GM21515 (cell line): Measurements from ENCODE around the gene CCDC102A.

ENCODE experiments used
- ATAC-seq: cut with Tn5 transposase; IDR thresholded peaks from one replicate; pipeline ENCODE4 v1.9.1; 2021; ENCODE audit not compliant: unreplicated experiment

CCDC102A gene

DNA sequence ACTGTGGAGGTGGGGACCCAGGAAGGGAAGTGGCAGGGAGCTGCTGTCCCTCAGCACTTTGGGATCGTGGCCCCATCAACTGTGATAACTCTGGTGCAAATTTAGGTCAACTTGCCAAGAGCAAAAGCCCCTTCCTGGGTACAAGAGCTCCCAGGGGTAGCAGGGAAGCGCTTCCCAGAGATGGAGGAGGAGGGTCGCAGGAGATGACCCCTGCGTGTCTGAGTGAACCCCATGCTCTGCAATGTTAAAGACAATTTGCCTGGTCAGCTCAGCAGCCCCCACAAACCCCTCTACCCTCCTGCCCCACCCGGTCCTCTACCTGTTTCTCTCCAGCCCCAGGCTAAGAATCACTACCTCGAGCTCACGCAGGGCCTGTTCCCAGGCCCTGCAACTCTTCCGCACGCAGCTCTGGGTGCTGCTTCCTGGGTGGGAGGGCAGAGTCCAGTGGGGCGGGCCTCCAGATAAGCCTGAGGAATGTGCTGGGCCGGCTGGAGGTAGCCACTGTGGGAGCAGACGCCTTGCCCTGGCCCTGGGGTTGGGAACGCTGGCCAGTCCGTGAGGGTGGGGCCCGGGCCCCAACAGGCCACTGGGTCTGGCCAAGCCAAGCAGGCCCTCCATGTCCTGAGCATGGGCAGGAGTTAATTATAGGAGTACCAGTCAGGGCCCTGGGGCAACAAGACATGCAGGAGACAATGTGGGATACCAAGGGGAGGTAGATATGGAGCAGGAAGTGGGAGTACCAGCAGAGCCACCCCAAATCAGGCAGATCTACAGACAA is 56.2 kb downstream of the CCDC102A start:
- ATAC-seq = no peak

DNA sequence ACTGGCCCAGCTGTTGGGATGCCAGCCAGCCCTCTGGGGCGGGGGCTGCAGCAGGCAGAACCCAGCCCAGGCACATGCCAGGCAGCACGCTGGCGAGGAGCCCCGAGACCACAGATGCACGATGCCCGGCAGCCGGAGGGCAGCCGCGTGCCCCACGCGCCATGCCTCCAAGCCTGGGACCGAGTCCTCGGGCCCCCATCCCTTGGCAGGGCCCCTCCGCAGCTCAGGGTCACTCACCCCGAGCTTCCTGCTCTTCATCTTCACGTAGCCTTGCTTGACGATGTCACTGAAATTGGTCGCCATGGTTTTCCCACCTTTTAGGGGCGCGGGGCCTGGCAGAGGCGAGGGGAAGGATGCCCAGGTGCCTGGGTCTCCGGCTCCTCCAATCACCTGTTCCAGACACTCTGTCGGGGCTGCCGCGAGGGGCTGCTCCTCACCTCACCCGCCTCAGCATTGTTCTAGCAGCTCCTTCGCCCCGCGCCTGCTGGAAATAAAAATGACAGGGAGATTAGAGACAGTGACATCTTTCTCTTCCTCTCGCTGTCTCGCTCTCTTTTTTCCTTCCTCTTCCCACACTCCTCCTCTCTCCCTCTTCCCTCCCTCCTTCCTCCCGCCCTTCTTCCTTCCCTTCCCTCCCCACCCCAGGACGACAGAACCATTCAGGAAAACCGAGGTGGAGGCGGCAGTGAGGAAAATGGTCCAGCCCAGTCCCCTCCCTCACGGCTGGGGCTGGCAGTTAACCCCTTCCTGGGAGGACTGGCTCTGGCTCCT is 57.0 kb downstream of the CCDC102A start:
- ATAC-seq = no peak

DNA sequence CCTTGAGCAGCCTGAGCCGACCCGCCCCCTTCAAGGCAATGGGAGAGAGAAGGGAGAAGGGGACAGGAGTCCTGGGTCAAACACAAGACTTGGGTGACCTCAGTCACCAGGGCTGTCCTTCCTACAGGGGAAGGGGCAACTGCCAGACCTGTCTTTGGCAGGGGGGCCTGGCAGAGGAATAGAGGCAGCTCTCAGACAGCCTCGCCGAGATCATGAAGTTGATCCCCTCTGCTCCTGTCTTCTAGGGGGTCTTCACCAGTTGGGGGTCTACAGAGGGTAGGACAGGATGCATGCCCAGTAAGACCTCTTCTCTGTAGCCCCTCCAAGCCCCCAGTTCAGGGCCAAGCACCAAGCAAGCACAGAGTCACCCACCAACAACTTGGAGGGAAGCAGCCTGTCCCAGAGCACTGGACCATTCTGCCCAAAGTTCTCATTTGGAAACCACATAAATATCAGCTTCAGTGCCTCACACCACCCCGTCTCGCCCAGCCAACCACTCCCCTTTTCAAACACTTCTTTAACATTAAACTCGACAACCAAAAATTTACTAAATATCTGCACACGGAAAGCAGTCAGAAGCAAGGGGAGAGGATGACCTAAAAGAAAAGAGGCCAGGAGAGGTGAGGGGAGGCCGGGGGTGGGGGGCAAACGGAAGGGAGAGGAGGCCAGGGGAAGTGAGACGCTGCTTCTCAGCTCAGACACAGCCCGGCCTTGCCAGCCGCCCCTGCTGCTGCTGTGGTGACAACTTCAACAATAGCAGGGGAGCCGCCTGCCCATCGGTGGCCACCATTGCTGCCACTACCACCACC is 57.8 kb downstream of the CCDC102A start:
- no peak for ATAC-seq

DNA sequence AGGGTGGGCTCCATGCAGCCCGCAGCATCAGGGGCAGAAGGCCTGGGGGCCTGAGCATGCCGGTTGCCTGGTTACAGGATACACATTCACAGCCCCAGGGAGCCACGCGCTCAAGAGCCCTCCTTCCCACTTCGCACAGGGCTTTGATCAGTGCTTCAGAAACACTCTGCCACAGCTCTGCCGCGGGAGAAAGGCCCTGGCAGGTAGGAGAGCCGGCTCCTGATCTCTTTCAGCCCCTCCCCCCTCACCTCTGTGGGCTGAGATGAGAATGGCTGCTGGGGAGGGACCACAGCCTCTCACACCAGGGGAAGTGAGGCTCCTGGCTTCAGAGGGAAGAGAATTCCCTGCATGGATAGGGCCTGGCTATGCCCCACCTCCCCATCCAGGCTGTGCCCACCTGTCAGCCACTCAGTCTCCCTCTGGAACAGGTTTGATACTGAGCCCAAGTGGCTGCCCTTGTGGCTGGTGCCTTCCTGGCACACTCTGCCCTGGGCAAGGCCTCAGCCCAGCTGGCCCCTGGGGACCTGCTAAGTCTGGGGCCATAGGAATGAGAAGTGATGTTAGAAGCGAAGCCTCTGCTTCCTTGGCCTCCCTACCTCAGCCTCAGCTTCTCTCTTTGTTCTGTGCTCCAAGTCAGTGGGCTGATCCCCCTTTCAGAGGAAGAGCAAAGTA is 58.7 kb downstream of the CCDC102A start:
- no peak for ATAC-seq

DNA sequence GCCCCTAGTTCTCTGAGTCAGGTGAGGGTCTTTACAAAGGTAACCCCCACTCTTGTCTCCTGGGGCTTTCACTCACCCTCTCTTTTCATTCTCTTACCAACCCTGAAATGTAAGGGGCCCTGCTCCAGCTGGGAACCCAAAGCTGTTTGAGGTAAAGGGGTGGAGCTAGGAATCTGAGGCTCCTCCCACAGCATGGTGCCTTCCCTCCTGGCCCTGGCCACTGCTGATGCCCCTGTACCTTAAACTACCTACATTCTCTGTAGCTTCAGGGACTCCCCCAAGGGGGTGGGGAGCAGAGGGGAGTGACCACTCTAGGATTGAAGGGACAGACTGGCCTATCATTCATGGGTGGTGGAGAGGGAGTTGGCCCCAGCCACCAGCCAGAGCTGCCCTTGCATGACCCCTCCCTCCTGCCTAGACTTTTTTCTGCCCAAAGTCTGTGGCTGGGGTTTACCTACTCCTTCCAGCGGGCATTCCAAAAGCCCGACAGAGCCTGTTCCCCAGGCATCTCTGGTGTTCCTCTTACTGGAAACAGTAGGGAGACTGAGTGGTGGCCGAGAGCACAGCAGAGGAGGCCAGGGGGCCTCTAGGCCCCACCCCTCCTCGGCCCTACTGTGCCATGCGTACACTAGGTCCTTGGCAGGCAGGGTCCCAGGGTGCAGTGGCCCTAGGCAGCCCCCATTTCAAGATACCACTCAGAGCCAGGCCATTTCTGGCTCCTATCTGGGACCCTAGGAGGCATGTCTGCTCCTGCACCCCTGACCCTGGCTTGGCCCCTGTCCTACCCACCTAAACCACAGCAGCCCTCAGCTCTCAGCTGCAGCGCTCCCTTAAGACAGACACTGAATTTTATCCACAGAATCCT is 59.6 kb downstream of the CCDC102A start:
- ATAC-seq = no peak

DNA sequence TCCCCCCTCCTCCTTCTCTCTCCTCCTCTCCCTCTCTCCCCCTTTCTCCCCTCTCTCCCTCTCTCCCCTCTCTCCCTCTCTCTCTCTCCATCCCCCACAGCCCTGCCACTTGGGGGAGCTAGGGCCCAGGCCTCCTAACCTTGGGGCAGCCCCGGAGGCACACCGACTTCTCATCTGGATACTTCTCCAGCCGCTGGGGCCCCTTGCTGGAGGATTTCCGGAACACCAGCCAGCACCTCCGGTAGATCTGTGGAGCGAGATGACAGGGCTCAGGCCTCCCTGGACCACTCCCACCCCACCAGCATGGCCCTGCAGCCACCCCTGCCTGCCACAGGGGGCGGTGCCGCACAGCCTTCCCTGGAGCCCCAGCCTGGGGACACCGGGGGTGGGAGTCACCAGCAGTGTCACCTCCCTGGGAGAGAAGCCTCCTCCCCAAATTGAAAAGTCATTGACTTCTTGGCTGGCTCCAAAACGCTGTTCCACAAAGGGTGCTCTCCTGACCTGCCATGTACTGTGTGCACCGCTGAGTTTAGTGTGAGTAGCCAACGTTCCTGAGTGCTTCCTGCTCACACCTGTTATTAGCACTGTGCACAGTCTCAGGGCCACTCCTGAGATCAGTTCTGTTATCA is 60.5 kb downstream of the CCDC102A start:
- ATAC-seq = peak; percentile 86

DNA sequence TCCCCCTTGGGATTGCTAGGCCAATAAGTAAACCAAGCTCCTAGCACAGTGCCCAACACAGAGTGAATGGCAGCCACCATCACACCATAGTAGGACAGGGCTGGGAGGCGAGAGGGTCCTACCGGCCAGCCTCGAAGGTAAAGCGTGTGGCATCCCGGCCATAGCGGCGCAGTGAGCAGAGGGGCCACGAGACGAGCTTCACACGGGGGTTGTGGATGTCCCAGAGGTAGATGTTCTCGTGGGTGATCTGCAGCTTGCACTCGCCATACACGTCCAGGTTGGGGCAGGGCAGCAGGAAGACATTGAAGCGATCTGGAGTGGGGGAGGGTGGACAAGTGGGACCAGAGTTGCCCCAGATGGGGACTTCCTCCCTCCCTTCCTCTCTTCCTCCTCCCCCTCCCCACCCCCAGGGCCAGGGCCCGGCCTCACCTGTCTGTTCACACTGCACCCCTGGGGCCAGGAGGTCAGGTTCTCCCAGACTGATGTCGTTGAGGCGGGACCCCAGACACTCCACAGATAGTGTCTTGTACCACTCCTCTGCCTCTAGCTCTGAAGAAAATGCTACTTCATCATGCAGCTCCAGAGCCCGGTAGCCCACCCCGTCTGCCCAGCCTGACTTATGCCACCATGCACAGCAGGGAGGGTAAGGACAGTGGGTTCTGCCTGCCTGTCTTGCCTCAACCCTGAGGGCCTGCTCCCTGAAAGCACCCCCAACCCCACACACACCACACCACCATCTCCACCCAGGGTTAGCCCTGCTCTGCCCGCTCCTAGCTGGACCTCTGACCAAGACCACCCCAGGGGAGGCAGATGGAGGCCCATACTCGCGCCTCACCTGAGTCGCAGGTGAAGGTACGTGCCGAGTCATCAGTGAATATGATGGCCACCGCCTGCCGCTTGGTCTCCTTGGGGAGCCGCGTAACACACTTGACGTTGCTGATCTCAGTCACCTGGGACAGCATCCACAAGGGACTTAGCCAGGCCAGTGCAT is 61.4 kb downstream of the CCDC102A start:
- no peak for ATAC-seq

DNA sequence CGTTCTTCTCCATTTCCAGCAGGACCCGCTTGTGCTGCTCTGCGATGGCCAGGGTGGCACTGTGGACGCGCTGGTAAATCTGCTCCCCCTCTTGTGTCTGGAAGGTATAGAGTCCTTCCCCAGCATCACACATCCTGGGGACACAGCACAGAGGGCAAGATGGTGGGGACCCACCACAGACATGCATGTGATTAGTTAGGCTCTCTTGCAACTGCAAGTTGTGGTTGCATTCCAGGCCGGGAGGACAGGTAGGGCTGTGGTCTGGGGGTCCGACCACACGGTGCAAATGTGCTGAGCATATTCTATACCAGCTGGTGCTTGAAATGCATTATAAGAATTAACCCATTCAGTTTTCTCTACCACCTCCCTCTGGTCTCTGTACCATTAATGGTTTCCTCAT is 62.5 kb downstream of the CCDC102A start:
- ATAC-seq = no peak

DNA sequence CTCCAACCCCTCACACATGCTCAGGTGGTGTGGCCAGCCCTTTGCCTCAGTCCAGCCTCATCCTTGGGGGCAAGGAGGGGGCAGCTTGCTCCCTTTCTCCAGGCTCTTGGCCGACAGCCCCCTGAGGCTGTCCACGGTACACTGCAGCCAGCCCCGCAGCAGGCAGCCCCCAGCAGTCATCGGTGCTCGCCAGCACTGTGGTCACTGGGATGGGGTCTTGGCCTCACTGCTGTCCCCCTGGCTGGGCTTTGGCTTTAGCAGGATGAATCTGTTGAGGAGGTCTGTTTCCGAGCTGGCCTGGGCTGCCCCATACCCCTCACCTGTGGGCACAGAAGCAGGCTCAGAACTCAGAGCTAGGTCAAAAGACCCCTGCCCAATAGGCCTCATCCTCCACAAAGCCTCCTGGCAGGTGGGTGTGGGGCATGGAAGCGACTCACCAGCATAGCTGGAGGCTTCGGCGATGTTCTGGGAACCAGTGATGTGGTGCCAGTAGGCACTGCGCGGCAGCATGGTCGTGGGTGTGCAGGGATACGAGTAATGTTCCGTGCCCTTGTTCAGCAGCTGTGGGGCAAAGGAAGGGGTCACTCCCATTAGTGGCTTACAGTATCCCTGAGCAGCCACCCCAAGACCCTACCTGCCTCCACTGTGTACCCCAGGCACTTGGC is 63.1 kb downstream of the CCDC102A start:
- no peak for ATAC-seq

DNA sequence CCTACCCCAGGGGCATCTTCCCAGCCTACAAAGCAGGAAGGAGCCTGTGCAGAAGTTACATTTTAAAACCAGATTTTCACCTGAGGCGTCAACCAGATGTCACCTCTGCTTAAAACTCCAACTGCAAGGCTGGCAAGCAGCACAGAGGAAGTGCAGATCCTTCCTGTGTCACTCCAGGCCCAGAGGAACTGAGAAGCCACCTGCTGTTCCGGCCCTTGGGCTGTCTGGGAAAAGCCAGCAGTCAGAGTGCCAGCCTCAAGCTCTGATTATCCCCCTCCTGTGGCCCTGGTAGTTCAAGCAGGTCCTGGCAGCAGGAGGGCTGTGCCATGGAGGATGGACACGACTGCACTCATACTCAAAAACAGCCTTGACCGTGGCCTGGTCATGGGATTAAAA is 63.7 kb downstream of the CCDC102A start:
- ATAC-seq = no peak

DNA sequence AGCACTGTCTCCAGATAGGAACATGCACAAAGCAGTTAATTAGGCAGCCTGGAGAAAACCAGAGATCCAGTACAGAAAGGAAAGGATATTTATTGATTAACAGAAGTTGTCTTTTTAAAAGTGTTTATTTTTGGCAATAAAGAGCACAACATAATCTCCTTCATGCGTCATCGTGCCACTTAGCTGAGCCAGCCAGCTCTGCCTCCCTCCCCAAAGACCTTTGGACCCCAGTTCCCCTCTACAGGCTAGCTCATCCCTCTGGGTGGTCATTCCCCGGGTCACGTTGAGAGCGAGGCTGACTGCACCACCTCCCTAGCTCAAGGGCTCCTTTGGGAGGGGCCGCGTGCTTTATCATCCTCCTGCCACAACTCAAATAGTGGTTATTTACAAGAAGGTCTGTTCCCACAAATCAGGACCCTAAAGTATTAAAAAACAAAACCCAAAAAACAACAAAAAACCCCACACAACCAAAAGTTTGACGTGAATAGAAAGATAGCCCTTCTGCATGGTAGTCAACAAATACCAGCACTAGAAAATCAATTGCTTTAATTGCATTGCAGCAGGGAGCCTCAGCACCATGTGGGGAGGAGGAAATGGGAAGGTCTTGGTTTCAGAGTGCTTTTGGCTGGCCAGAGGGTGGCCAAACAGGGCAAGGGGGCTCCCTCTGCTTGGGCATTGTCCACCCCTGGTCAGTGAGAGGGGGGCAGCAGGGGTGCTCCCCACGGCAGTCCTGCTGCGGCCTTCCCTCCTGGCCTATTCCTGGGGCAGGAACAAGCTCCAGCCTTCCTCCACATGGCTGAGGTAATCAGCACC is 64.3 kb downstream of the CCDC102A start:
- ATAC-seq = no peak

DNA sequence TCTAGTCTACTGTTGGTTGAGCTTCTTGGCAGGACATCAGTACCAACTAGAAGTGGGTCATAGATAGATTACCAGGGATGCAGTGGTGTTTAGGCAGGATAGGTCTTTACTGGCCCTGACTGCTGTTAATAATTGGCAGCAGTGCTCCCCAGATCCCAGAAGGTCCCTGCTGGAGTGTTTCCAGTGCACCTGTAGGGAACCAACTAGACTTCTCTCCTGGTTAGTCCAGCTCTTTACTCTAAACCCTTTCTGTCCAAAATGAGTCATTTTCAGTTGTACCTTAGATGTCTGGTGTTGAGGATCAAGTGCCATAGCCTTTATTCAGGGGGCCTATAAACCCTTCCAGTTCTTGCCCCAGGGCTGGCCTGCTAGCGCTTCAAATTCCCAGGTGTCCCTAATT is 65.2 kb downstream of the CCDC102A start:
- no peak for ATAC-seq

DNA sequence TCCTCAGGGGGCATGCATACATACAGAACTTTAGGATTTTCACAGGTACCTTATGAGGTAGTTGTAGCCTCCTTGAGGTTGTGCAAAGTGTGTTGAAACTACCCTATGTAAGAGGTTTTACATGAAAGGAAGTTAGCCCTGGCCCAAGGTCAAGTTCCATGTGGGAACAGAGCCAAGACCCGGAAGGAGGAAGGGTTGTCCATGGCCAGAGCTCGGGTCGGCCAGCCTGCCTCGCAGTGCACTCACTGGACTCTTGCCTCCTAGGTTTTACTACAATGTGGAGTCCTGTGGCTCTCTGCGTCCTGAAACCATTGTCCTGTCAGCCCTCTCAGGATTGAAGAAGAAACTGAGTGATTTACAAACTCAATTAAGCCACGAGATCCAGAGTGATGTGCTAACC is 65.7 kb downstream of the CCDC102A start:
- no peak for ATAC-seq

DNA sequence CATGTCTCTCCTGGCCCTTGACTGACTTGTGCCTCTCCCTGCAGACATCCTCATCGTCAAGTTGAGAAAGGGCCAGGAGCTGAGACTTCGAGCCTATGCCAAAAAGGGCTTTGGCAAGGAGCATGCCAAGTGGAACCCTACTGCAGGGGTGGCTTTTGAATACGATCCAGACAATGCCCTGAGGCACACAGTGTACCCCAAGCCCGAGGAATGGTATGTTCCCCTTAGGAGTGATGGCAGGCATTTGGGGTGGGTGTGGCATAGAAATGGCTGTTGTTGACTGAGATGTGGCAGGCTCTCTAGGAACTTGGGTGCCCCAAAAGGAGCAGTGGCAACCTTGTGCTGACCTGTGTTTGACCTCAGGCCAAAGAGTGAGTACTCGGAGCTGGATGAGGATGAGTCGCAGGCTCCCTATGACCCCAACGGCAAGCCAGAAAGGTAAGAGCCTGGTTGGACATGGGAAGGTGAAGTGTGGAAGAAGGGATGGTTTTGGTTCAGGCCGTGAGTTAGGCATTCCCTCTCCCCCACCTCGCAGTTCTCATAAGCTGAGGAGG is 66.4 kb downstream of the CCDC102A start:
- ATAC-seq = no peak

DNA sequence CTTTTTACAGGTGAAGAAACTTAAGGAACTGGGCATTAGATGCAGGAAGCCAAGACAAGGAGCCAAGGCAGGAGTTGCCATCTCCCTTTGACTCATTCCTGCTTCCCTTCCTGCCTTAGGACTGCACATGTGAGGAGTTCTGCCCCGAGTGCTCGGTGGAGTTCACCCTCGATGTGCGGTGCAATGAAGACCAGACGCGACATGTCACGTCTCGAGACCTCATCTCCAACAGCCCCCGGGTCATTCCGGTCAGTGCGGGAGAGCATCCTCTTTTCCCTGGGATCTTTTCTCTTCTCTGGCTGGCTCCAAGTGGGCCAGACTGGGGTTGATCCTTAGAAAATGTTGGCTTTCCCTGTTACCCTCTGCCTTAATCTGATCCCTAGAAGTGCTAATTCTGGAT is 67.3 kb downstream of the CCDC102A start:
- no peak for ATAC-seq

DNA sequence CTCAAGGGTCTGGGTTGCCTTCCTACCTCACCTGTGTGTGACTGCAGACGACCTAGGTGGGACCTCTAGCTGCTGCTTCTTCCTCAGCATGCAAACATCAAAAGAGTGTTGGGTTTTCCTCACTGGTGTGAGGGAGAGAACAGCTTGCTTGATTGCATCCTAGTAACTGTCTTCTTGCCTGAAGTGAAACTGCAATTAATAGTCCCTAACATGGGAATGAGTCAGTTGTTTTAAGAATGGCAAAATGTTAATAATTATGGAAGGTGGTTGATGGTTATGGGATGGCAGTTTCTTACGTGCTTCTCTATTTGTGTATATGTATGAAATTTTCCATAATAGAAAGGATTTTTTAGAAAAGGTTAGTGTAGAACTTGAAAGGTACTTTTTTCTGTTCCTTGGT is 68.0 kb downstream of the CCDC102A start:
- ATAC-seq = no peak

DNA sequence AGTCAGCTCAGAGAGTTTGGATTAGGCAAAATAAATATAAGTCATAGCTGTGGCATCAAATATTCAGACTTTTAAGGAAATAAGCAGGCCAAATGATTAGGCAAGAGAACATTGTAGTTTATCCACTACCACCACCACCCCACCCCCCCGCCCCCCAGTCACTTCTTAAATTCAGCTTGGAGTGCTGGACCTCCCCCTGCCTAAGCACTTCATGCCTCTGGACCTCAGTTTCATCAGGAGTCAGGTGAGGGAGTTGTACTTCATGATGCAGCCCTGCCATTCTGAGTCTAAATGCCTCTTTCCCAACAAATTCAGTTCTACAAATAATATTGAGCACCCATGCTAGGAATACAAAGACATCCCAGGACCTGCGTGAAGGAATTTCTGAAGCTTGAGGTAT is 71.8 kb downstream of the CCDC102A start:
- no peak for ATAC-seq
